Measurements from ENCODE around the gene TUSC2. TPM values are rescaled to one million over a fixed set of nuclear protein-coding genes. Genes with fewer than 3 reads are reported as not detected.

The TUSC2 gene, protein sequence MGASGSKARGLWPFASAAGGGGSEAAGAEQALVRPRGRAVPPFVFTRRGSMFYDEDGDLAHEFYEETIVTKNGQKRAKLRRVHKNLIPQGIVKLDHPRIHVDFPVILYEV
- total RNA-seq (2022; extraction: Qiagen RNA extraction), result 25.0 to 42.3 TPM (median 40.7 TPM) in 5 replicates

DNA sequence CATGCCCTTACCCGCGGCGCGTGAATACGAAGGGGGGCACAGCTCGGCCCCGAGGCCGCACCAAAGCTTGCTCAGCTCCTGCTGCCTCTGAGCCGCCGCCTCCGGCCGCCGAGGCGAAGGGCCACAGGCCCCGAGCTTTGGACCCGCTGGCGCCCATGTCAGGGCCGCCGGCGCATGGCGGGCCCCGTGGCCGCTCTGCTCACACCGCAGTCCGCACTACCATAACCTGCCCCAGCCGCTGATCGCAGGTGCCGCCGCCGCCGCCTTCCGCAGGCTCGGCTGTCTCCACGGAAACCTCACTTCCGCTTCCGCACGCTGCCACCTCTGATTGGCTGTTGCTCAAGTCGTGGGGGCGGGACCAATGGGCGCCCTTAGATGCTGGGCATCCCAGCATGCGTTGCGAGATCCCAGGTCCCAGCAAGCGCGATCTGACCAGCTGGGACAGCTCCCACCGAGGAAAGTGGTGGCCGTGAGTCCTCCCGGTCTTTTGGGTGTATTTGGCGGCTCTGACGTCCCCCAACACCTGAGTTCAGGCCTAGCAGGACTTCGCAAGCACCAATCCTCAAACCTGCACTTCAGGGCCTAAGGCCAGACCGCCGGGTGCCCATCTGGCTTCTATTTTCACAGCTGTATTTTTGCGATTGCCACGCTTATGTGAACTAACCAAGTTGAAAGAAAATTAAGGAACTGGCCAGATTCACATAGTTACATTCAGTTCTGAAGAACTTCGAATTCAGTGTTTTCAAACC, at the start of gene TUSC2:
TUSC2 (minus strand) TSS at position 281 of the 749 bp plus-strand sequence; CDS start at position 157, 124 bp downstream.

DNA sequence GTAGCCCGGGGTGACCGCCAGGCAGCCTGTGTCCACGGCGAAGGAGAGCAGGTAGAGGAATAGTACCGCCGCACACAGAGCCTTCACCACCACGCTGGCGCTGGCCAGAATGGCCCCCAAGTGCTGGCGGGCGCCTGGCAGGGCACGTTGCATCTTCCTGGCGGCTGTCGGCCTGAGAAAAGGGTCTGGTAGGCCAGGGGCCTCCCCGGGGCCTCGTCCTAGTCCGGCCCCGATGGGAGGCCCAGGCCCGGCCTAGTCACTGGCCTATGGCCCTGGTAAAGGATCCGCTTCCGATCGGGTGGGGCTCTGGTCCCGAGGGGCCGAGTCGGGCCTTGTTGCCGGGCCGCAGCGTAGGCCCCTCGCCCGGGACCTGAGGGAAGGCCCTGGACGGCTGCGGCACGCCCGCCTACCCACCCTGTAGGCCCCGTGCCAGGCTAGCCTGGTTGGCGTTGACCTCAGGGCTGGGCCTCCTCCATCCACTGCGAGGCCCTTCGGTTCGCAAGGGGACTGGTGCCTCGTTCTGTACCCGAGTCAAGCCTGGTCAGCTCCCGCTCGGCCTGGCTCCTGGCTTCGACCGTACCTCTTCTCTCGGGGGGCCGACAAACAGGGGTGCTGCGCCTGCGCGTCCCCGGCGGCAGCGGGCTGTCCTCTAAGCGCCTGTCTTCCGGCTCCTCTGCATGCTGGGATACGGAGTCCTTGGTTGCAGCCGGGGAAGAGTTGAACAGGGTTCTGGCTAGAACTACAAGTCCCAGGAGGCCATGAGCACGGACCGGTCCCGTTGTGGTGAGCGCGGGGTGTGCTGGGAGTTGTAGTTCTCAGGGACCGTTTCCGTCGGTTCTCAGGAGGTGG, 31.1 kb upstream of the TUSC2 start, which contains the start of gene TMEM115:
TMEM115 (minus strand) TSS at position 611 of the 849 bp plus-strand sequence; CDS start at position 153, 458 bp downstream.

DNA sequence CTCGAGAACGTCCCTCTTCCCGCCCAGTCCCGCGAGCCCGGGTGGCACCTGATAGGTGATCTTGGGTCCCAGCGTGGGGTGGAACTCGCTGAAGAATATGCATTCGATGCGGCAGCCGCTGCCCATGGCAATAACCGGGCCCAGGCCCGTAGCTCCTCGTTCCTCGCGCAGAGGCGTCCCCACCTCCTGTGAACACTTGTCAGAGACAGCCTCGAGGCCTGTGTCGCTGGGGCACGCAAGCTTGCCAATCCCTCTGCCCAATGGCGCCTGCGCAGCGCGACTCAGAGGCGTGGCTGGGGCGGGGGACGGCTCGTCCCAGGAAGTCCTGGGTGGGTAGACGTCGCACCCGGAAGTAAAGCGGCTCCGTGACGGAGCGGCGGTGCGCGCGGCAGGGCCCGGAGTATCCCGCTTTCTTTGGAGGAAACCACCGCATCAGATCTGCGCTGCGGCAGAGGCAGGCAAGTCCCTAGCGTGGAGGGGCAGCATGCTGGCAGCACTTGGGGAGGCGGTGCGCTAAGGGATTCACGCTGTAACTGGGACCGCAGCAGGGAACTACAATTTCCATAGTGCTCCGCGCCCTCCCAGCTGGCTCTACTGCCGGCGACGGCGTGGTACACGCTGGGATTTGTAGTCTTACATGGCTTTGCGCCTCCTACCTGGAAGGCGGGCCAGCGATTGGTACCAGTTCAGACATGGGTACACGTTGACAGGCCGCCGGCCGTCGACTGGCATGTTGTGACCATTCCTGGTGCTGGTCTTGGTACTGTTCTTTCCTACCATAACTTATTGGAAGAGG, 22.7 kb upstream of the TUSC2 start, which contains the start of the genes CYB561D2 and NPRL2:
CYB561D2 (plus strand) TSS at position 336 of the 796 bp plus-strand sequence. CDS start 572 bp downstream, outside the sequence.
NPRL2 (minus strand) TSS at position 249 of the 796 bp plus-strand sequence; CDS start at position 126, 123 bp downstream.

DNA sequence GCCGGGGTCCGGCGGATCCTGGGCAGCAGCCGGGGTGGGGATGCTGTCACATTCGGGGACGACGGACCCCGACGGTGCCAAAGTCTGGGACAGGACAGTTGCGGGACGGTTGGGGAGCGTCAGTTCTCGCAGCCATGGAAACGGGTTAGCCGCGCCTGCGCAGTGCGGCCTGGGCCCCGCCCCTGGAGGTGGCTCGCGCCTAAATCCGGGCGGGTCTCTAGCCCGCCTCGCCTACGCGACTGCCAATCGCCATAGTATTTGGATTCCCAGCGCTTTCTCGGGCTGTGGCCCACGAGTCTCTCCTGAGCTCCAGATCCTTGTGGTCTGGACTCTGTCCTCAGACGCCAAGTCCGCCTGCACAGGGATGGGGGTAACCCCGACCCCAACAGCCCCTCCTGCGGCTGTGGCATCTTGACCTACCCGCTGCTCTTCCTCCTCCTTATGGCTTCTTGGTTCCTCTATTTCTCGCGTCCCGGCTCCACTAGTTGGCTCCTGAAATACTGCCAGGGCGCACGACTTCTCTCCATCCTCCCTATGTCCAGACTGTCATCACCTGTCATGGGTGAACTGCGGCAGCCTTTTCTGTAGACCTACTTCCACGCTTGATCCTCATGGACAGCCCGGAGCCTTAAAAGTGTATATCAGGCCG, 17.7 kb upstream of the TUSC2 start, which contains the start of gene ZMYND10:
ZMYND10 (minus strand) TSS at position 147 of the 649 bp plus-strand sequence. CDS start 153 bp downstream, outside the sequence.

DNA sequence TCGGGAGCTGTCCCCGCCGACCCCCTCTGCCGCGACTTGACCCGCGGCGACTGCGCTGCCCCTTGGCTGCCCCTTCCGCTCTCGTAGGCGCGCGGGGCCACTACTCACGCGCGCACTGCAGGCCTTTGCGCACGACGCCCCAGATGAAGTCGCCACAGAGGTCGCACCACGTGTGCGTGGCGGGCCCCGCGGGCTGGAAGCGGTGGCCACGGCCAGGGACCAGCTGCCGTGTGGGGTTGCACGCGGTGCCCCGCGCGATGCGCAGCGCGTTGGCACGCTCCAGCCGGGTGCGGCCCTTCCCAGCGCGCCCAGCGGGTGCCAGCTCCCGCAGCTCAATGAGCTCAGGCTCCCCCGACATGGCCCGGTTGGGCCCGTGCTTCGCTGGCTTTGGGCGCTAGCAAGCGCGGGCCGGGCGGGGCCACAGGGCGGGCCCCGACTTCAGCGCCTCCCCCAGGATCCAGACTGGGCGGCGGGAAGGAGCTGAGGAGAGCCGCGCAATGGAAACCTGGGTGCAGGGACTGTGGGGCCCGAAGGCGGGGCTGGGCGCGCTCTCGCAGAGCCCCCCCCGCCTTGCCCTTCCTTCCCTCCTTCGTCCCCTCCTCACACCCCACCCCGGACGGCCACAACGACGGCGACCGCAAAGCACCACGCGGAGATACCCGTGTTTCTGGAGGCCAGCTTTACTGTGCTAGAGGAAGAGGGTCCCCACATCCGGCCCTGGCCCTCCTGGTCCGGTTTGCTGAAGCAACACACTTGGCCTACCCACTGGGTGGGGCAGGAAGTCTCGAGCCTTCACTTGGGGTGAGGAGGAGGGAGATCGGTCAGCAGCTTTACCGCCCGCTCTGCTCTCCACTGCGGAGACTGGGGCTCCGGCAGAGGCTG, 12.7 kb upstream of the TUSC2 start, which contains the start of gene RASSF1:
RASSF1 (minus strand) TSS at position 389 of the 882 bp plus-strand sequence; CDS start at position 358, 31 bp downstream.

DNA sequence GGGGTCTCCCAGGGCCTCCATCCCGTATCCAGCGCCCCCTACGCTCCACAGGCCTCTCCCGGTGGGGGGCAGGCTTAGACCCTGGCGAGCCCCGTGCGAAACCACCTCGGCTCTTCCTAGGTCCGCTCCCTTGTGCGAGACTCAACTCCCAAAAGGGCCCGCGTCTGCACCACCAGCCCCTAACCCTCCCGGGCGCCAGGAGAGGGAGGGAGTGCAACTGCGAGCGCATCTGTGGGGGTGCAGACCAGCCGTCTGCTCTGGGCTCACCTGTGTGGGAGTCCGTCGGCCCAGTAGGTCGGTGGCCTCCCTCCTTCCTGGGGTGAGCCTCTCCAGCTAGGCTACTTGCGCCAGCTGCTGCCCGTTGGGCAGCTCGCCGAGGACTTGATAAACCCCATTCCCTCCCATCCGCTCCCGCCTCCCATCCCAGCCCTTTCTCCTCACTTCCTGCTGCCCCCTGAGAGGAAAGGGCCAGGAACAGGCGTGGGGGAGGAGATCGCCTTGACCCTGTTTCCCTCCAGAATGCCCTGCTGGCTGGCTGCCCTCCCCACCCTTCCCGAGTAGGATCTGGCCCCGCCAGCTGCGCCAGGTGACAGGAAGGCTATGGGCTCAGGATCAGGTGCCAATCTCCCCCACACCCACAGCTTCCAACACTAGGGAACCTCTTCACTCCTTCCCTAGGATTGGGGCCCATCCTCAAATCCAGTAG, 5.5 kb downstream of the TUSC2 start, which contains the start of gene HYAL2:
HYAL2 (minus strand) TSS at position 360 of the 706 bp plus-strand sequence. CDS start 2,256 bp downstream, outside the sequence.

DNA sequence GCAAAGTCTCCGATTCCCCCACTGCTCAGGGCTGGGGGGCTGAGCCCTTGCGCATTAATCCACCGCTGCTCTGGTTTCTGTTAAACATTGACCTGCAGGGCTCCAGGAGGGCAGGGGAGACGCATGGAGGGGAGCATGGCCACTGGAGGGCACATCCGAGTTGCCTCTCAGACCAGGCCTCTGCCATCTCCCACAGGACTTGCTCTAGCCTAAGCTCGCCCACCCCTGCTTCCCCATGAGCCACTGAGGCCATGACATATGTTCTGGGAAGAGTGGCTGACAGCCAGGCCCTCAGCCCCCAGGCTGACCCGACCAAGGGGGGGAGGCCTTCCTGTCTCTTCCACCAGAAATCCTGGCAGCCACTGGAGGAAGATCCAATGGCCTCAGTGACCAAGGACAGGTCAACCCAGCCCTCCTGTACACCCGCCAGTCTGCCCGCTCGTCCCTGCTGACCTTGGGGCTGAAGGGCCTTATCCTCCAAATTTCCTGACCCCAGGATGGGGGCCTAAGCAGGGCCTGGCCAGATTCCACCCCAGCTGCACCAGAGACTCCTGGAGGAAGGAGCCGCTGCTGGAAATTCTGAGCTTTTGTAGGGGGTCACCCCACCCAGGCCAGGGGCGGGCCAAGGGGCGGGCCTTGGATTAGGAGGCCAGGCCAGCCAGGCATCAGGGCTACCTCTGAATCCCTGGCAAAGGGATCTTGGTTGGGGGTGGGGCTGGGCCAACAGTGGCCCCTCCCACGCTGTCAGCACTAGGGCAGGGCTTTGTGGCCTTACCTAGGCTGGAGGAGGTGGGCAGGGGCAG, 24.8 kb downstream of the TUSC2 start, which contains the start of gene HYAL1:
HYAL1 (minus strand) TSS at position 562 of the 803 bp plus-strand sequence. CDS start 618 bp downstream, outside the sequence.

DNA sequence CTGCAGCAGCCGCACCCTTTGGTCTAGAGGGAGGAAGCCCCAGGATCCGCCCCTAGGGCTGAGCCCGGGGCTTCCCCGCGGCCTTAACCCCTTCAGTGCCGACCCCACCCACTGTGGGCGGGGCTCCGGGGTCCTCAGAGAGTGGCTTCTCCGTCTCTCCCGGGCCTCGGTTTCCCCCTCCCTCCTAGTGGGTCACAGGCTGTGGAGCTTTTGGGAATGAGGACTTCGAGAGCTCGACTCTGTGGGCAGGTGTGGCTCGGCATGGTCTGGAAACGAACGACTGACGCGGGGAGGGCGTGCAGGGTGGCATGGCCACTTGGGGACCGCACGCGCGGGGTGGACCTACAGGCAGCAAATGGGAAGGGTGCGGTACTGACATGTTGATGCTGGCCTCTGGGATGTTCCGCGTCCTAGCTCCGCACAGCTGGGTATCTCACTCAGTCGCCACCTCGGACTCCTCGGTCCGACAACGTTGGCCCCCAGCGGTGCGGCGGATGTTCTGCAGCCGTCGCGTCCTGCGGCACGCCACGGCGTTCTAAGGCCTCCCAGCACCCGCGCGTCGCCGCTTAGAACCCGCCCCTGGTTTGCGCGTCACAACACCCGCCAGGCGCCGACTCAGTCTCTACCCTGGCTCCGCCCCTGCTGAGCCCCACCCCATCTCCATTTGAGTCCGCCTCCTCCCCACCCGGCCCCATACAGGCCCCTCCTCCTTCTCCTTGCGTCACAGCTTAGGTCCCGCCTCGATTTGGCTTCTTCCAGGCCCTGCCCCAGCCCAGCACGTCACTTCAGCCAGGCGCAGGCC, 29.0 kb downstream of the TUSC2 start, which contains the start of the genes HYAL3 and NAA80:
HYAL3 (minus strand) TSS at position 570 of the 802 bp plus-strand sequence. CDS start 3,803 bp downstream, outside the sequence.
NAA80 (minus strand) TSS at position 570 of the 802 bp plus-strand sequence. CDS start 1,942 bp downstream, outside the sequence.

DNA sequence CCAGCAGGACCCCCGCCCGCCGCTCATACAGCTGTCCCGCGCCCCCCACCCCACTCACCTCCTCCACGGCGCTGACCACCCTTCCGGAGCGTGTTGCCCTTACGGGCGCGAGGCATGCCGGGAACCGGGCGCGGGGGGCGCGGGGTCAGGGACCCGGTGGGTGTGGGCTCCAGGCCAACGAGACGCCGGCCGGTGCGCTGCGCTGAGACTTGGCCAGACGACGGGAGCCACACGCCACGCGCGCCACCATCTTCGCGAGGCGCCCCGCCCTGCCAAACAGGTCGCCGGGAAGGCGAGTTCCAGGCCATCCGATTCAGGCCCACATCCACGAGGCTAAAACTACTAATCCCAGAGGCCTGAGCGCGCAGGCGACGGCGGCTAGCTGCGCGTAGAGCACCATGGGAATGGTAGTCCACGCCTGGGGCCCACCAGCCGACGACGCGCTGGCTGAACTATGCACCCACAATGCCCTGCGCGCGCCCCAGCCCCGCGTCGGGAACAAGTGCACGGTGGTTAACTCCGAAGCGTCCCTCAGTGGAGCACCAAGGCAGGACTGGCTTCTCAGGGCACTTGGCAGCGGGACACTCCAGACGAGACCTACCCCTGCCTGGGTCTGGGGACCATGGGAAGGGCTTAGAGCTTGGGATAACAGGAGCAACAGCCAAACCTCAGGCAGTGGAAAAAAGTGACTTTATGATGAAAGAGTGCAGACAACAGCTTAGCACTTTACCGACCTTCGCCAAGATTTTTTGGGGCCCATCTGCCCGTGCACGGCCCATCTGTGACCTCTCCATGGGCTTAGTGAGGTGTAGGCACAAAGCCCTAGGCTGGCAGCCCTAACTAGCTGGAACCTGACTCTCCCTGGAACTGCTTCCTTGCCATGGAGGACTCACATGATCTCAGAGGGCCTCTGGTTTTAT, 35.6 kb downstream of the TUSC2 start, which contains the start of gene IFRD2:
IFRD2 (minus strand) TSS at position 271 of the 920 bp plus-strand sequence; CDS start at position 116, 155 bp downstream.

DNA sequence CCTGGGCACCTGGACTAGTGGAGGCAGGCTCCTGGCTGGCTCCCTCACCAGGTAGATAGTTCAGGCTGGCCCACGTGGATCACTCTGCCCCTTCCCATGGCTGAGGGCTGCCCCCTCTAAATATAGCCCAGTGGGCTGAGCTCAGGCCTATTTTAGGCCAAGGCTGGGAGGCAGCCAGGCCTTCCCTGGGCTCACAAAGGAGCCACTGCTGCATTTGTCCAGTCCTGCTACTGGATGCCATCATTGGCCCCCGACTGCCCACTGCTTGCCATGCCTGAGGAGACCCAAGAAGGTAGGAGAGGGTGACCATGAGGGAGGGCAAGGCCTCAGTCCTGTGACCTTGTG, 49.2 kb downstream of the TUSC2 start, which contains the start of gene LSMEM2:
LSMEM2 (plus strand) TSS at position 208 of the 345 bp plus-strand sequence; CDS start at position 235, 27 bp downstream.

Other genes starting within 250 kb of the TUSC2 start
- gene RBM5, start 239.3 kb downstream of the TUSC2 start, total RNA-seq (2022; extraction: Qiagen RNA extraction), result 29.4 to 37.8 TPM (median 34.5 TPM) in 5 replicates
- 11.5 to 17.8 TPM (median 16.4 TPM) in 5 replicates for gene SEMA3F, start 172.9 kb downstream of the TUSC2 start, total RNA-seq (2022; extraction: Qiagen RNA extraction)
- gene GNAT1, start 136.6 kb downstream of the TUSC2 start, total RNA-seq (2022; extraction: Qiagen RNA extraction), result 0.05 to 0.31 TPM in 2 of 5 replicates, not detected in the others
- gene SLC38A3, start 123.0 kb downstream of the TUSC2 start, total RNA-seq (2022; extraction: Qiagen RNA extraction), result 0.08 to 0.22 TPM (median 0.16 TPM) in 3 of 5 replicates, not detected in the others
- gene GNAI2, start 92.0 kb downstream of the TUSC2 start, total RNA-seq (2022; extraction: Qiagen RNA extraction), result 35.1 to 46.7 TPM (median 45.2 TPM) in 5 replicates
- 5.3 to 9.6 TPM (median 8.3 TPM) in 5 replicates for gene SEMA3B, start 59.1 kb downstream of the TUSC2 start, total RNA-seq (2022; extraction: Qiagen RNA extraction)
- gene LSMEM2, start 49.1 kb downstream of the TUSC2 start, total RNA-seq (2022; extraction: Qiagen RNA extraction), result 0.11 TPM in 1 of 5 replicates, not detected in the others
- gene IFRD2, start 35.8 kb downstream of the TUSC2 start, total RNA-seq (2022; extraction: Qiagen RNA extraction), result 73.8 to 101 TPM (median 96.0 TPM) in 5 replicates
- gene HYAL3, start 28.8 kb downstream of the TUSC2 start, total RNA-seq (2022; extraction: Qiagen RNA extraction), result 7.0 to 10.7 TPM (median 9.1 TPM) in 5 replicates
- gene NAA80, start 28.8 kb downstream of the TUSC2 start, total RNA-seq (2022; extraction: Qiagen RNA extraction), result 4.9 to 7.9 TPM (median 6.4 TPM) in 5 replicates
- 0.32 to 1.00 TPM (median 0.61 TPM) in 5 replicates for gene HYAL1, start 24.6 kb downstream of the TUSC2 start, total RNA-seq (2022; extraction: Qiagen RNA extraction)
- gene HYAL2, start 5.5 kb downstream of the TUSC2 start, total RNA-seq (2022; extraction: Qiagen RNA extraction), result 21.2 to 32.4 TPM (median 31.5 TPM) in 5 replicates
- gene RASSF1, start 12.6 kb upstream of the TUSC2 start, total RNA-seq (2022; extraction: Qiagen RNA extraction), result 16.1 to 20.9 TPM (median 20.4 TPM) in 5 replicates
- 1.1 to 1.3 TPM (median 1.2 TPM) in 5 replicates for gene ZMYND10, start 17.5 kb upstream of the TUSC2 start, total RNA-seq (2022; extraction: Qiagen RNA extraction)
- 12.4 to 14.6 TPM (median 13.9 TPM) in 5 replicates for gene NPRL2, start 22.6 kb upstream of the TUSC2 start, total RNA-seq (2022; extraction: Qiagen RNA extraction)
- gene CYB561D2, start 22.6 kb upstream of the TUSC2 start, total RNA-seq (2022; extraction: Qiagen RNA extraction), result 14.1 to 20.6 TPM (median 20.1 TPM) in 5 replicates
- 35.5 to 49.0 TPM (median 48.1 TPM) in 5 replicates for gene TMEM115, start 31.3 kb upstream of the TUSC2 start, total RNA-seq (2022; extraction: Qiagen RNA extraction)
- gene CACNA2D2, start 175.4 kb upstream of the TUSC2 start, total RNA-seq (2022; extraction: Qiagen RNA extraction), result 0.50 to 0.79 TPM (median 0.72 TPM) in 5 replicates
- 2.1 to 3.0 TPM (median 2.3 TPM) in 5 replicates for gene C3orf18, start 239.5 kb upstream of the TUSC2 start, total RNA-seq (2022; extraction: Qiagen RNA extraction)
- 4.0 to 7.5 TPM (median 5.8 TPM) in 5 replicates for gene HEMK1, start 241.3 kb upstream of the TUSC2 start, total RNA-seq (2022; extraction: Qiagen RNA extraction)